ENCODE results near the gene DCBLD2.

- TF ChIP-seq MAZ (IDR thresholded peaks at IDR 0.05; ENCODE audit: borderline replicate concordance, low read depth, low read length) (no peak), CTCF (conservative IDR thresholded peaks at IDR 0.05; ENCODE audit: low read depth, low read length) (no peak), CHD1 (IDR thresholded peaks at IDR 0.05; ENCODE audit: low read depth, low read length) (no peak), BHLHE40 (IDR thresholded peaks at IDR 0.05; ENCODE audit: low read depth, low read length) (no peak), POLR2A (IDR thresholded peaks at IDR 0.05; ENCODE audit: low read depth, low read length) (no peak), ELK1 (IDR thresholded peaks at IDR 0.05; ENCODE audit: borderline replicate concordance, low read depth, low read length) (no peak), MAFK (IDR thresholded peaks at IDR 0.05; ENCODE audit: low read depth, low read length) (no peak), RFX5 (IDR thresholded peaks at IDR 0.05; ENCODE audit: low read depth, low read length) (no peak), RAD21 (IDR thresholded peaks at IDR 0.05; ENCODE audit: low read length) (no peak), MXI1 (IDR thresholded peaks at IDR 0.05; ENCODE audit: borderline replicate concordance, low read depth, low read length) (no peak)
Measured at GRCh38 chr3:98893740-98894139, 7.8 kb downstream of the DCBLD2 start.
